ENCODE data around the gene SLC14A1.
A peak's percentile ranks its signal among the peaks of the same experiment; 100 is the strongest.

The SLC14A1 gene

GRCh38 chr18:45702708-45703265, 21.2 kb upstream of the SLC14A1 start:
- Mint-ChIP-seq H3K9me3 (peaks cover 40 to 52% of the 10 kb centered on the region in 2 donors), H3K27me3 (no peaks in the 10 kb centered on the region), H3K4me3 (no peak overlapping the region), H3K4me1 (no peaks in the 10 kb centered on the region), H3K27ac (no peak overlapping the region)
- ATAC-seq (no peak), DNase-seq (no peak)

- no peaks in the 10 kb centered on the region for H3K4me1 Mint-ChIP-seq
- ATAC-seq = no peak
- no peaks in the 10 kb centered on the region for H3K27me3 Mint-ChIP-seq
- no peak overlapping the region for H3K27ac Mint-ChIP-seq
- peaks cover 39 to 47% of the 10 kb centered on the region in 2 donors for H3K9me3 Mint-ChIP-seq
- H3K4me3 Mint-ChIP-seq = no peak overlapping the region
- no peak for DNase-seq
These were observed 15.2 kb upstream of the SLC14A1 start for GRCh38 chr18:45708831-45709230.

GRCh38 chr18:45712061-45712460, 11.9 kb upstream of the SLC14A1 start:
- H3K4me1 Mint-ChIP-seq = no peaks in the 10 kb centered on the region
- no peak for ATAC-seq
- H3K4me3 Mint-ChIP-seq = no peak overlapping the region
- peaks cover 26 to 35% of the 10 kb centered on the region in 2 donors for H3K9me3 Mint-ChIP-seq
- no peaks in the 10 kb centered on the region for H3K27me3 Mint-ChIP-seq
- no peak for DNase-seq
- H3K27ac Mint-ChIP-seq = no peak overlapping the region

GRCh38 chr18:45713239-45713638, 10.7 kb upstream of the SLC14A1 start:
- no peaks in the 10 kb centered on the region for H3K4me1 Mint-ChIP-seq
- H3K4me3 Mint-ChIP-seq = no peak overlapping the region
- DNase-seq = no peak
- H3K27ac Mint-ChIP-seq = no peak overlapping the region
- peaks cover 21 to 28% of the 10 kb centered on the region in 2 donors for H3K9me3 Mint-ChIP-seq
- no peaks in the 10 kb centered on the region for H3K27me3 Mint-ChIP-seq
- ATAC-seq = no peak

GRCh38 chr18:45715212-45715780, 8.7 kb upstream of the SLC14A1 start:
- Mint-ChIP-seq H3K4me1 (no peaks in the 10 kb centered on the region), H3K4me3 (no peak overlapping the region), H3K9me3 (peaks cover 7% of the 10 kb centered on the region in 2 donors), H3K27ac (no peak overlapping the region), H3K27me3 (peaks cover 11% of the 10 kb centered on the region)
- ATAC-seq = no peak
- no peak for DNase-seq

GRCh38 chr18:45719106-45719505, 4.9 kb upstream of the SLC14A1 start:
- Mint-ChIP-seq H3K4me1 (no peaks in the 10 kb centered on the region), H3K4me3 (no peak overlapping the region), H3K9me3 (no peaks in the 10 kb centered on the region), H3K27me3 (peaks cover 11% of the 10 kb centered on the region), H3K27ac (no peak overlapping the region)
- no peak for DNase-seq
- ATAC-seq = no peak

- DNase-seq = peak; percentile 69 to 78
- no peak overlapping the region for H3K4me3 Mint-ChIP-seq
- H3K27me3 Mint-ChIP-seq = peaks cover 11% of the 10 kb centered on the region
- ATAC-seq = peak; percentile 95
- H3K4me1 Mint-ChIP-seq = peaks cover 6% of the 10 kb centered on the region
- no peak overlapping the region for H3K27ac Mint-ChIP-seq
- H3K9me3 Mint-ChIP-seq = no peaks in the 10 kb centered on the region
These were observed 1.1 kb upstream of the SLC14A1 start for GRCh38 chr18:45722899-45723298.

GRCh38 chr18:45724601-45725000, 620 bp downstream of the SLC14A1 start:
- H3K27me3 Mint-ChIP-seq = peaks cover 1% of the 10 kb centered on the region
- no peak overlapping the region for H3K4me3 Mint-ChIP-seq
- DNase-seq (no peak), ATAC-seq (no peak)
- H3K9me3 Mint-ChIP-seq = no peaks in the 10 kb centered on the region
- no peak overlapping the region for H3K27ac Mint-ChIP-seq
- H3K4me1 Mint-ChIP-seq = peaks cover 6% of the 10 kb centered on the region

- Mint-ChIP-seq H3K4me3 (no peak overlapping the region), H3K27me3 (no peaks in the 10 kb centered on the region), H3K9me3 (no peaks in the 10 kb centered on the region), H3K27ac (no peak overlapping the region), H3K4me1 (peaks cover 6% of the 10 kb centered on the region)
- DNase-seq (no peak), ATAC-seq (no peak)
These were observed 1.4 kb downstream of the SLC14A1 start for GRCh38 chr18:45725336-45725735.

- Mint-ChIP-seq H3K4me3 (no peak overlapping the region), H3K27me3 (no peaks in the 10 kb centered on the region), H3K4me1 (peaks cover 6% of the 10 kb centered on the region), H3K9me3 (no peaks in the 10 kb centered on the region), H3K27ac (peak overlapping the region in 1 of 2 donors; percentile 19)
- ATAC-seq (no peak), DNase-seq (no peak)
These were observed 2.6 kb downstream of the SLC14A1 start for GRCh38 chr18:45726603-45727002.

GRCh38 chr18:45727068-45727467, 3.1 kb downstream of the SLC14A1 start:
- H3K27ac Mint-ChIP-seq = peak overlapping the region in 1 of 2 donors; percentile 19
- H3K9me3 Mint-ChIP-seq = no peaks in the 10 kb centered on the region

GRCh38 chr18:45728336-45729010, 4.5 kb downstream of the SLC14A1 start:
- ATAC-seq (no peak), DNase-seq (no peak)
- Mint-ChIP-seq H3K9me3 (no peaks in the 10 kb centered on the region), H3K4me1 (peaks cover 6% of the 10 kb centered on the region), H3K27me3 (no peaks in the 10 kb centered on the region), H3K27ac (no peak overlapping the region), H3K4me3 (no peak overlapping the region)

More at GRCh38 chr18:45727068-45727467, 3.1 kb downstream of the SLC14A1 start:
- Mint-ChIP-seq H3K4me1 (peaks cover 6% of the 10 kb centered on the region), H3K4me3 (no peak overlapping the region), H3K27me3 (no peaks in the 10 kb centered on the region)
- DNase-seq (no peak), ATAC-seq (no peak)

GRCh38 chr18:45730832-45731575, 7.0 kb downstream of the SLC14A1 start:
- Mint-ChIP-seq H3K9me3 (no peaks in the 10 kb centered on the region), H3K27me3 (no peaks in the 10 kb centered on the region), H3K27ac (no peak overlapping the region), H3K4me1 (peaks cover 3% of the 10 kb centered on the region), H3K4me3 (no peak overlapping the region)
- no peak for ATAC-seq
- DNase-seq = no peak

- no peaks in the 10 kb centered on the region for H3K27me3 Mint-ChIP-seq
These were observed 7.7 kb downstream of the SLC14A1 start for GRCh38 chr18:45731716-45732115.

GRCh38 chr18:45733535-45733934, 9.6 kb downstream of the SLC14A1 start:
- Mint-ChIP-seq H3K27me3 (no peaks in the 10 kb centered on the region), H3K9me3 (no peaks in the 10 kb centered on the region), H3K4me3 (no peak overlapping the region), H3K27ac (no peak overlapping the region), H3K4me1 (no peaks in the 10 kb centered on the region)
- DNase-seq (no peak), ATAC-seq (no peak)

More at GRCh38 chr18:45731716-45732115, 7.7 kb downstream of the SLC14A1 start:
- H3K9me3 Mint-ChIP-seq = no peaks in the 10 kb centered on the region
- no peak for DNase-seq
- no peak overlapping the region for H3K4me3 Mint-ChIP-seq
- no peak for ATAC-seq
- no peak overlapping the region for H3K27ac Mint-ChIP-seq
- H3K4me1 Mint-ChIP-seq = no peaks in the 10 kb centered on the region

GRCh38 chr18:45734505-45734904, 10.5 kb downstream of the SLC14A1 start:
- H3K27me3 Mint-ChIP-seq = no peaks in the 10 kb centered on the region
- ATAC-seq (no peak), DNase-seq (no peak)
- no peaks in the 10 kb centered on the region for H3K4me1 Mint-ChIP-seq
- H3K4me3 Mint-ChIP-seq = no peak overlapping the region
- no peak overlapping the region for H3K27ac Mint-ChIP-seq
- H3K9me3 Mint-ChIP-seq = no peaks in the 10 kb centered on the region

All from stimulated activated naive CD8-positive, alpha-beta T cell treated with anti-CD3 and anti-CD28 coated beads, Interleukin-15, amount 100 ng/mL, for 72 hours (primary cell).